GM23338 (cell line): ENCODE results near the gene COG1. TPM values are rescaled to one million over a fixed set of nuclear protein-coding genes. Genes with fewer than 3 reads are reported as not detected.

Experiments
- ATAC-seq: fragments of 200-7000 bp; cut with Tn5 transposase; 3 replicates; pipeline ENCODE4 v1.9.1; 2020
- DNase-seq: peaks from one replicate; pipeline ENCODE4 v3.0.0-alpha.2; 2015; ENCODE audit warnings: low spot score
- H2AFZ ChIP-seq: fragments of 200-600 bp; sonication (generic); 2 replicates; pipeline ENCODE4 v1.8.0; 2016; ENCODE audit warnings: antibody characterized with exemption, mild to moderate bottlenecking, moderate library complexity
- H3F3A ChIP-seq: fragments of 200-600 bp; sonication (generic); replicated peaks from 2 replicates; pipeline ENCODE4 v1.8.0; 2017; ENCODE audit warnings: antibody characterized with exemption, mixed run types, low read depth
- H3K27ac ChIP-seq: fragments of 200-600 bp; sonication (generic); 2 replicates; pipeline ENCODE4 v1.6.1; 2016; ENCODE audit warnings: low read depth
- H3K27me3 ChIP-seq: fragments of 200-600 bp; sonication (generic); 2 replicates; pipeline ENCODE4 v1.8.0; 2016; ENCODE audit warnings: mild to moderate bottlenecking, mixed run types, moderate library complexity; ENCODE audit not compliant: insufficient read depth
- H3K36me3 ChIP-seq: fragments of 200-600 bp; sonication (generic); 2 replicates; pipeline ENCODE4 v1.8.0; 2016; ENCODE audit warnings: mild to moderate bottlenecking; ENCODE audit not compliant: insufficient read depth
- H3K4me1 ChIP-seq: fragments of 200-600 bp; sonication (generic); 2 replicates; pipeline ENCODE4 v1.8.0; 2016; ENCODE audit warnings: mild to moderate bottlenecking, moderate library complexity; ENCODE audit not compliant: insufficient read depth
- H3K4me2 ChIP-seq: fragments of 200-600 bp; sonication (generic); 2 replicates; pipeline ENCODE4 v1.7.1; 2017; ENCODE audit warnings: mixed run types
- H3K4me3 ChIP-seq: fragments of 200-600 bp; sonication (generic); 2 replicates; pipeline ENCODE4 v1.6.1; 2016; ENCODE audit warnings: mixed run types
- H3K79me2 ChIP-seq: fragments of 200-600 bp; sonication (generic); replicated peaks from 2 replicates; pipeline ENCODE4 v1.8.0; 2017; ENCODE audit warnings: mild to moderate bottlenecking; ENCODE audit not compliant: insufficient read depth
- H3K9me2 ChIP-seq: fragments of 200-600 bp; sonication (generic); 2 replicates; pipeline ENCODE4 v1.8.0; 2017; ENCODE audit not compliant: insufficient read depth
- H4K20me1 ChIP-seq: fragments of 200-600 bp; sonication (generic); replicated peaks from 2 replicates; pipeline ENCODE4 v1.8.0; 2017; ENCODE audit warnings: mild to moderate bottlenecking; ENCODE audit not compliant: insufficient read depth
- H3K27ac Mint-ChIP-seq: 2 replicates; pipeline ENCODE4 v1.8.0; 2020; ENCODE audit warnings: inconsistent platforms, mild to moderate bottlenecking, moderate library complexity, mixed read lengths
- H3K27me3 Mint-ChIP-seq: 3 replicates; pipeline ENCODE4 v1.8.0; 2022; ENCODE audit warnings: low read depth, mild to moderate bottlenecking, moderate library complexity, mixed read lengths, inconsistent platforms; ENCODE audit not compliant: insufficient read depth, poor library complexity
- H3K36me3 Mint-ChIP-seq: 3 replicates; pipeline ENCODE4 v1.8.0; 2021; ENCODE audit warnings: low read depth, mild to moderate bottlenecking, inconsistent platforms, moderate library complexity, mixed read lengths
- H3K4me1 Mint-ChIP-seq: 3 replicates; pipeline ENCODE4 v1.8.0; 2020; ENCODE audit warnings: mild to moderate bottlenecking, inconsistent platforms, mixed read lengths
- H3K4me3 Mint-ChIP-seq: 3 replicates; pipeline ENCODE4 v1.8.0; 2021; ENCODE audit warnings: moderate library complexity, mild to moderate bottlenecking, inconsistent platforms, mixed read lengths
- H3K9me3 Mint-ChIP-seq: 3 replicates; pipeline ENCODE4 v1.8.0; 2020; ENCODE audit warnings: moderate library complexity, mild to moderate bottlenecking, inconsistent platforms, mixed read lengths
- CREB1 ChIP-seq: fragments of 250-450 bp; sonication (Bioruptor Pico); IDR thresholded peaks from 2 replicates; pipeline ENCODE4 v1.5.0; 2020; ENCODE audit warnings: low read depth, mild to moderate bottlenecking, moderate library complexity
- EZH2 ChIP-seq: fragments of 200-600 bp; sonication (generic); IDR thresholded peaks from one replicate; pipeline ENCODE4 v1.8.0; 2017; ENCODE audit warnings: antibody characterized with exemption, mild to moderate bottlenecking, low read depth; ENCODE audit not compliant: unreplicated experiment
- EZH2phosphoT487 ChIP-seq: fragments of 200-600 bp; sonication (generic); IDR thresholded peaks from one replicate; pipeline ENCODE4 v1.8.1; 2018; ENCODE audit warnings: antibody characterized with exemption; ENCODE audit not compliant: unreplicated experiment
- JUNB ChIP-seq: IDR thresholded peaks from one replicate; pipeline ENCODE4 v1.6.1; 2016; ENCODE audit warnings: antibody characterized with exemption; ENCODE audit not compliant: unreplicated experiment
- NANOG ChIP-seq: IDR thresholded peaks from 2 replicates; pipeline ENCODE4 v1.6.1; 2016; ENCODE audit warnings: antibody characterized with exemption, borderline replicate concordance
- POLR2AphosphoS5 ChIP-seq: IDR thresholded peaks from 2 replicates; pipeline ENCODE4 v1.6.1; 2016; ENCODE audit warnings: antibody characterized with exemption, low read depth
- STAT1 ChIP-seq: IDR thresholded peaks from one replicate; pipeline ENCODE4 v1.6.1; 2016; ENCODE audit warnings: antibody characterized with exemption; ENCODE audit not compliant: unreplicated experiment
- ZNF114 ChIP-seq: fragments of 250-450 bp; sonication (Bioruptor Pico); IDR thresholded peaks from 2 replicates; pipeline ENCODE4 v1.5.0; 2020; ENCODE audit warnings: mild to moderate bottlenecking, moderate library complexity
- ZNF331 ChIP-seq: fragments of 250-450 bp; sonication (Bioruptor Pico); IDR thresholded peaks from 2 replicates; pipeline ENCODE4 v1.5.0; 2020; ENCODE audit warnings: low read depth, mild to moderate bottlenecking, moderate library complexity
- ZNF462 ChIP-seq: fragments of 250-450 bp; sonication (Bioruptor Pico); IDR thresholded peaks from 2 replicates; pipeline ENCODE4 v1.5.0; 2020; ENCODE audit warnings: mild to moderate bottlenecking, moderate library complexity
- polyA plus RNA-seq: library from polyadenylated mRNA; unstranded; fragments of >200 nt; fragmentation: Nextera tagmentation; extraction: Ambion mirVana; gene quantifications from 2 replicates; pipeline ENCODE4 v1.2.1, GENCODE V29; 2016
- total RNA-seq: library from RNA; depleted of rRNA; stranded (reverse); fragments of >200 nt; shearing (Covaris generic); gene quantifications from 2 replicates; pipeline ENCODE4 v1.2.3, GENCODE V29; 2014
- TF ChIP-seq, protein P1 (sequence below): IDR thresholded peaks from one replicate; pipeline ENCODE4 v1.6.1; 2018; ENCODE audit warnings: antibody characterized with exemption; ENCODE audit not compliant: unreplicated experiment
- TF ChIP-seq, protein P2 (sequence below), 2 experiments: fragments of 200-600 bp in 1 of 2; sonication (generic) in 1 of 2; conservative IDR thresholded peaks; 2 replicates each; pipeline versions ENCODE4 v1.5.1 to v1.6.1; 2016 to 2017; ENCODE audit warnings: antibody characterized with exemption in 2 of 2, low read depth in 2 of 2, mild to moderate bottlenecking in 2 of 2, moderate library complexity in 1 of 2

COG1 gene
- total and polyA plus RNA-seq, 2 experiments from 2014 or later = 15.0 to 26.1 TPM

- Histone ChIP-seq H3K4me2 (peak overlapping the region; percentile 95), H3K4me3 (peak overlapping the region; percentile 94), H3F3A (no peaks in the 10 kb centered on the region), H4K20me1 (peaks cover 23% of the 10 kb centered on the region; the same call in 1 of the 2 replicates), H3K4me1 (peaks cover 41% of the 10 kb centered on the region), H3K9me2 (no peaks in the 10 kb centered on the region), H2AFZ (peak overlapping the region; percentile 39), H3K36me3 (peaks cover 16% of the 10 kb centered on the region), H3K79me2 (peaks cover 88% of the 10 kb centered on the region), H3K27me3 (no peaks in the 10 kb centered on the region), H3K27ac (peak overlapping the region; percentile 92)
- peaks cover 14% of the 10 kb centered on the region for H3K27me3 Mint-ChIP-seq
- peak overlapping the region; percentile 78 for H3K27ac Mint-ChIP-seq
- H3K9me3 Mint-ChIP-seq = no peaks in the 10 kb centered on the region
- peaks cover 46% of the 10 kb centered on the region for H3K4me1 Mint-ChIP-seq
- peak overlapping the region; percentile 97 for H3K4me3 Mint-ChIP-seq
- DNase-seq = peak; percentile 42
- no peak; the same call in 2 of the 3 replicates for ATAC-seq
- TF ChIP-seq, protein P1, sequence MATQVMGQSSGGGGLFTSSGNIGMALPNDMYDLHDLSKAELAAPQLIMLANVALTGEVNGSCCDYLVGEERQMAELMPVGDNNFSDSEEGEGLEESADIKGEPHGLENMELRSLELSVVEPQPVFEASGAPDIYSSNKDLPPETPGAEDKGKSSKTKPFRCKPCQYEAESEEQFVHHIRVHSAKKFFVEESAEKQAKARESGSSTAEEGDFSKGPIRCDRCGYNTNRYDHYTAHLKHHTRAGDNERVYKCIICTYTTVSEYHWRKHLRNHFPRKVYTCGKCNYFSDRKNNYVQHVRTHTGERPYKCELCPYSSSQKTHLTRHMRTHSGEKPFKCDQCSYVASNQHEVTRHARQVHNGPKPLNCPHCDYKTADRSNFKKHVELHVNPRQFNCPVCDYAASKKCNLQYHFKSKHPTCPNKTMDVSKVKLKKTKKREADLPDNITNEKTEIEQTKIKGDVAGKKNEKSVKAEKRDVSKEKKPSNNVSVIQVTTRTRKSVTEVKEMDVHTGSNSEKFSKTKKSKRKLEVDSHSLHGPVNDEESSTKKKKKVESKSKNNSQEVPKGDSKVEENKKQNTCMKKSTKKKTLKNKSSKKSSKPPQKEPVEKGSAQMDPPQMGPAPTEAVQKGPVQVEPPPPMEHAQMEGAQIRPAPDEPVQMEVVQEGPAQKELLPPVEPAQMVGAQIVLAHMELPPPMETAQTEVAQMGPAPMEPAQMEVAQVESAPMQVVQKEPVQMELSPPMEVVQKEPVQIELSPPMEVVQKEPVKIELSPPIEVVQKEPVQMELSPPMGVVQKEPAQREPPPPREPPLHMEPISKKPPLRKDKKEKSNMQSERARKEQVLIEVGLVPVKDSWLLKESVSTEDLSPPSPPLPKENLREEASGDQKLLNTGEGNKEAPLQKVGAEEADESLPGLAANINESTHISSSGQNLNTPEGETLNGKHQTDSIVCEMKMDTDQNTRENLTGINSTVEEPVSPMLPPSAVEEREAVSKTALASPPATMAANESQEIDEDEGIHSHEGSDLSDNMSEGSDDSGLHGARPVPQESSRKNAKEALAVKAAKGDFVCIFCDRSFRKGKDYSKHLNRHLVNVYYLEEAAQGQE = no peak
- TF ChIP-seq, protein P2, sequence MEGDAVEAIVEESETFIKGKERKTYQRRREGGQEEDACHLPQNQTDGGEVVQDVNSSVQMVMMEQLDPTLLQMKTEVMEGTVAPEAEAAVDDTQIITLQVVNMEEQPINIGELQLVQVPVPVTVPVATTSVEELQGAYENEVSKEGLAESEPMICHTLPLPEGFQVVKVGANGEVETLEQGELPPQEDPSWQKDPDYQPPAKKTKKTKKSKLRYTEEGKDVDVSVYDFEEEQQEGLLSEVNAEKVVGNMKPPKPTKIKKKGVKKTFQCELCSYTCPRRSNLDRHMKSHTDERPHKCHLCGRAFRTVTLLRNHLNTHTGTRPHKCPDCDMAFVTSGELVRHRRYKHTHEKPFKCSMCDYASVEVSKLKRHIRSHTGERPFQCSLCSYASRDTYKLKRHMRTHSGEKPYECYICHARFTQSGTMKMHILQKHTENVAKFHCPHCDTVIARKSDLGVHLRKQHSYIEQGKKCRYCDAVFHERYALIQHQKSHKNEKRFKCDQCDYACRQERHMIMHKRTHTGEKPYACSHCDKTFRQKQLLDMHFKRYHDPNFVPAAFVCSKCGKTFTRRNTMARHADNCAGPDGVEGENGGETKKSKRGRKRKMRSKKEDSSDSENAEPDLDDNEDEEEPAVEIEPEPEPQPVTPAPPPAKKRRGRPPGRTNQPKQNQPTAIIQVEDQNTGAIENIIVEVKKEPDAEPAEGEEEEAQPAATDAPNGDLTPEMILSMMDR (conservative IDR thresholded peaks at IDR 0.05; ENCODE audit: low read depth in 2 of 2) = no peak
- TF ChIP-seq STAT1 (no peak), NANOG (no peak), EZH2 (no peak), ZNF331 (CRISPR knock-in tag) (no peak), POLR2AphosphoS5 (no peak), JUNB (no peak), CREB1 (CRISPR knock-in tag) (no peak), ZNF462 (no peak), ZNF114 (CRISPR knock-in tag) (no peak), EZH2phosphoT487 (no peak)
- H3K36me3 Mint-ChIP-seq = peaks cover 19% of the 10 kb centered on the region
These were observed 38.5 kb downstream of the COG1 start for GRCh38 chr17:73231395-73231794.
